ENCODE measurements around the gene NVL.

DNA sequence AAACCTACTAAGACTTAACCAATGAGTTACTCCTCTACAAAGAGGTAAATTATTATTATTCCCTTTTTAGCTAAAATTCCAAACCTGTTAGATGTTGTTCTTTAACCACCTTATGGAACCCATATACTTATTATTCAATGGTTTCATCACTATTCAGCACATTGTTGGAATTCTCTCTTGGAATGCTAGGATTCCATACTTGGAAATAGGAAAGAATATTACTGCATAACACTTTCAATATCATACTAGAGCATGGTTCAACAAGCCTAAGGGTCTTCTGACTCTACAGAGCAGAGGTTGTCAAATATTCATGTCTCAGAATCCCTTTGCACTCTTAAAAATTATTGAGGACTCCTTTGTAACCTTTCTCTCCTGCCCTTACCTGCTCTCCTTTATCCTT is 77.5 kb downstream of the NVL start:
- TF ChIP-seq, protein P1, sequence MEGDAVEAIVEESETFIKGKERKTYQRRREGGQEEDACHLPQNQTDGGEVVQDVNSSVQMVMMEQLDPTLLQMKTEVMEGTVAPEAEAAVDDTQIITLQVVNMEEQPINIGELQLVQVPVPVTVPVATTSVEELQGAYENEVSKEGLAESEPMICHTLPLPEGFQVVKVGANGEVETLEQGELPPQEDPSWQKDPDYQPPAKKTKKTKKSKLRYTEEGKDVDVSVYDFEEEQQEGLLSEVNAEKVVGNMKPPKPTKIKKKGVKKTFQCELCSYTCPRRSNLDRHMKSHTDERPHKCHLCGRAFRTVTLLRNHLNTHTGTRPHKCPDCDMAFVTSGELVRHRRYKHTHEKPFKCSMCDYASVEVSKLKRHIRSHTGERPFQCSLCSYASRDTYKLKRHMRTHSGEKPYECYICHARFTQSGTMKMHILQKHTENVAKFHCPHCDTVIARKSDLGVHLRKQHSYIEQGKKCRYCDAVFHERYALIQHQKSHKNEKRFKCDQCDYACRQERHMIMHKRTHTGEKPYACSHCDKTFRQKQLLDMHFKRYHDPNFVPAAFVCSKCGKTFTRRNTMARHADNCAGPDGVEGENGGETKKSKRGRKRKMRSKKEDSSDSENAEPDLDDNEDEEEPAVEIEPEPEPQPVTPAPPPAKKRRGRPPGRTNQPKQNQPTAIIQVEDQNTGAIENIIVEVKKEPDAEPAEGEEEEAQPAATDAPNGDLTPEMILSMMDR (IDR thresholded peaks at IDR 0.05; ENCODE audit: low read length): no peak
- no peak for TF ChIP-seq EZH2 (optimal IDR thresholded peaks at IDR 0.05; ENCODE audit: low read depth, low read length)
- TF ChIP-seq EZH2phosphoT487 (IDR thresholded peaks at IDR 0.05; ENCODE audit: low read length): no peak
